HG03135 (cell line): ENCODE results near the gene BSG.

Experiments
- ATAC-seq: cut with Tn5 transposase; IDR thresholded peaks from one replicate; pipeline ENCODE4 v1.9.1; 2021; ENCODE audit warnings: mild to moderate bottlenecking, moderate library complexity; ENCODE audit not compliant: unreplicated experiment

The BSG gene

DNA sequence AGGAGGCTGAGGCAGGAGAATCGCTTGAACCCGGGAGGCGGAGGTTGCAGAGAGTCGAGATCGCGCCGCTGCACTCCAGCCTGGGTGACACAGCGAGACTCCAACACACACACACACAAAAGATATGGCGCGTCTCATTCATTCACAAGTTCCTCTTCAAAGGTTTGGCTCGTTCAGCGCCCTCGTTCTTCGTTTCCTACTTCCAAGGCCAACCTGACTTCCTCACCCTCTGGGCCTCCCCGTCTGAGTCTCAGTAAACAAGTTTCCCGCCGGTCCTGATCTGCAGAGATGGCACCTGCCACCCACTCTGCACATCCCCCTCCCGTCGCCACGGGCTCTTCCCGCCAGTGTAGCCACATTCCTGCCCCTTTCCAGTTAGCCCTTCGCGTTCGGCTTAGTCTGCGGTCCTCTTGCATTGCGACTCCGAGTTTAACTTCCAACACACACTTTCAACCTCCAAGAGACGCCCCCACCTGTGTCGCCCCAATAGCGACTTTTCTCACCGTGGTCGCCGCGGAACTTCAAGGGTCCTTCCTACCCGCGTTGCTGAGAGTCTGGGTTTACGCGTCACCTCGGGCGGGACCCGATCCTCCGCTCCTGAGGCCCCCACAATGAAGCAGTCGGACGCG lies 1.3 kb upstream of the BSG start:
- no peak for ATAC-seq

DNA sequence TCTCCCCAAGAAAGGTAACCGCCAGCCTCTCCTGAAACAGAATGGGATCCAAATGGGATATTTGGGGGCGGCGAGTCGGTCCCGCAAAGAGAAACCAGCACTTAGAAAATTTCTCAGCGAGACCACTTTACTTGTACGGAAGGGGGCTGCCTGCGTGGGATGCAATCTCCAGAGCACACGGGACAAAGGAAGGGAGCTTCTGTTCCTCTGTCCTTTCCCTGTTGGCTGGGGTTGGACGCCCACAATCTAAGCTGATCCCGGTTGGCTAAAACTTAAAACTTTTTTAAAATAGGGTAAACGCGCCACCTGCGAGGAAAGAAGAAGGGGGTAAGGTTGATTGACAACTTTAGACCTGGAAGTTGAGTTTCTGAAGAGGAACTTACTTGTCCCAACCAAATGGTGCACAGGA lies 826 bp upstream of the BSG start:
- no peak for ATAC-seq

DNA sequence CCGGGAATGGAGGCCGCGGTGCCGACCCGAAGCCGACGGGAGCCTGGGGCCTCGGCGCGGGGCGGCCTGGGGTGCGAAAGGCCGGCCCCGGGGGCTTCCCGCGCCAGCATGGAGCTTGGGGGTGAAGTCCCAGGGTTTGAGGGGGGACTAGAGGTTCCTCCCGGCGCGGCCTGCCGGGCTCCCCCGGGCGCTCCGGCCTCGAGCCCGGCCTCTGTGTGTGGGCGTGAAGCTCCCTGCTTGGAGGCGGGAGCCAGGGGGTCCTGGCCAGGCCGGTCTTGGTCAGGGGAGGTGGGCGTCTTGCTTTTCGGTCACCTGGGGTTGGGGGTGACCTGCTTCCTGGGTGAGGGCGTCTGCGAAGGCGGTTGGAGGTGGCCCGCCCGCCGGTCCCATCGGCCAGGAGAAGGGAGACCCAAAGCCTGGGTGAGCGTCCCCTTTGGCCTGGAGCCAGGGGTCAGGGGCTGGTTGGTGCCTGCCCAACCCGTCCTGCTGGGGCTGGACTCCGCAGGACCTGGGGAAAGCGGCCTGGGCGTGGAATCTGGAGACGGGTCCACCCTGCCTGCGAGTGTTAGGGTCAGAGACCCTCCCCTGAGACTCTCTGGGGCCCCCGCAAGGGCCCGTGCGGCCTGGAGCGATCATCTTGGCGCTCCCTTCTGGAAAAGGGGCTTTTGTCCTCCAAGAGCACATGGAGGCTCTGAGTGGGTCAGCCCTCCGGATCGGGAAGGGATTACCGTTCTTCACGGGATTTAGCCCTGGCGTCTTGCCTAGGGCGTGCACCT lies 535 bp downstream of the BSG start:
- ATAC-seq, result peak; percentile 35

DNA sequence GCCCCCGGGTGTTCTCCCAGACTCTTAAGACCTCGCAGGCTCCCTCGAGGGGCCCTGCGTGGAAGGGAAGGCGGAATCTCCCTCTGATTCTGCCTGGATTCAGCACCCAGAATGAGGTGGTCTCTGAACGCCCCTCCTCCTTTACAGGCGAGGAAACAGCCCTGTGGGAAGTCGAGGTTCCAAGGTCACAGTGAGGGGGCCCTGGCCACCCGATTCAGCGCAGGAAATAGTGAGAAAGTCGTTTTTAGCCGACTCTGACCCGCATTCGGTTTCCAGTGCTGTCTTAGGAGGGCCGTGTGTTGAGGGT lies 1.1 kb downstream of the BSG start:
- ATAC-seq, result no peak

DNA sequence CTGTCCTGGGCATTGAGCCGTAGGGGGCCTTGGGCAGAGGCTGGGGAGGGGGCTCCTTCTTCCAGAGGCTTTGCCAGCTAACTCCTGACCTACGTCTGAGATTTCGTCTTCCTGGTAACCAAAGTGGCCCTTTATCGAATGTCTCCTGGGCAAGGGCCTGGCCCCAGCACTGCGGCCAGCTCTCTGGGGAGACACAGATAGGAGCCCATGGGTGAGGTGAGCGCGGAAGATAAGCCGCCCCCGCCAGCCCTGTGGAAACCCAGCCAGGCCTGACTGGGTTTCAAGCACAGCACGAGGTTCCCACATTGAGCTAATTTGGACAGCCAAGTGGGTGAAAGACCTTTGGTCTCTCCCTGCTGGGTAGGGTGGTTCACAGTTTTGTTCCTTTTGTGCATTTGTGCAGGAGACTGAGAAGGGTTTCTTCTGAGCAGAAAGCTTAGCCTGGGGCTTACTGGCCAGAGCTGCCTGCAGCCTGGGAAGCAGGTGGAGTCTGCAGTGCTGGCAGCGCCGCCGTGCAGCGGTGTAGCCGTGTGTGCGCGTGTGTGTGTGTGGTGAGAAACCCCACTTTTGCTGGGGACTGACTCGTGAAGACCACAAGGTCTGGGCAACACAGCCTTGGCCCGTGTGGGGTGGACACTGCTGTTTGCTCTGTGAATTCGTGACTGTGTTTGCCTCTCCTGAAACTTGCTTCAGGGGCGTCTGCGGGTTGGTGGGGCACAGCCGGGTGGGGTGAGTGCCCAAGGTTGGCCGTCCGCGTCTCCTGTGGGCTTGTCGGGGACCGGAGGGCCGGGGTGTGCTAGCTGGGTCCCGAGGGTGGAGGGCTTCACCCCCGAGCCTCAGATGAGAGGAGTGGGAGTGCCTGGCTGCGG lies 2.5 kb downstream of the BSG start:
- ATAC-seq, result no peak

DNA sequence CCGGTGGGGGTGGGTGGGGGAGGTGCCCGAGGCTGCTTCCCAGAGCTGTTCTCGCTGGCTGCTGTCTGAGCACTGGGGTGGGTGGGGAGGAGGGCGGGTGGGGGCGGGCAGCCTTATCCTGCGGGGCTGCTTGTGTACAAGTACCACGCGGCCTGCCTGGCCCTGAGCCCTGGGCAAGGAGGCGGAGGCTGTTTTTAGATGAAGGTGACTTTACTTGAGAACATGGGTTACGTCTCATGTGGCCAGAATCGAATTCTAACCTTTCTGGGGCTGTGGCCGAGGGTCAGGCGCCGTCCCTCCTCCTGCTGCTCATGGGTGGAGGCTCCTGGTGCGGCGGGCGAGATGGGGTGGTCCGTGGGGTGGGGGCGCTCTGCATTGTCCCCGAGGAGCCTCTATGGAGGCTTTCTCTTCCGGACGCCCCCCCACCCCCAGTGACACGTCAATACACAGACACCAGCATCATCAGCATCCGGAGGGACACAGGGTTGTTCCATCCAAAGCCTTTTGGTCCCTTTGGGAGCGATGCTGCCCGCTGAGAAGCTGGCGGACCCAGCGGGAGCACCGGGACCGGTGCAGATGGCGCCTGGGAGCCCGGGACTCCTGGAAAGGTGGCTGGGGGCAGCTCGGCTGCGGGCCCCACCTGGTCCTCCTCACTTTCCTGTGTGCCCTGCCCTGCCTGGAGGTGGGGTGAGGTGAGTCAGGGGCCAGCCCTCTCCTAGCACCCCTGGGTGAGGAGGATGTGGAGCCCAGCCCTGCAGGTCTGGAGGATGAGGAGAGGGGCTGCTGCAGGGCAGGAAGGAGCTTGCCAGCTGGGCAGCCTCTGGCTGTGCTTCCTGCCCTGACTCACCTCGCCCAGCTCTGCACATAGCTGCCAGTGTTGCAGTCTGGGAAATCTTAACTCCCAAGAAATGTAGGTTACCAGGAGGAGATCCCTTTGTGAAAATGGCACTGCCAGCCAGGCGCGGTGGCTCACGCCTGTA lies 3.4 kb downstream of the BSG start:
- no peak for ATAC-seq

DNA sequence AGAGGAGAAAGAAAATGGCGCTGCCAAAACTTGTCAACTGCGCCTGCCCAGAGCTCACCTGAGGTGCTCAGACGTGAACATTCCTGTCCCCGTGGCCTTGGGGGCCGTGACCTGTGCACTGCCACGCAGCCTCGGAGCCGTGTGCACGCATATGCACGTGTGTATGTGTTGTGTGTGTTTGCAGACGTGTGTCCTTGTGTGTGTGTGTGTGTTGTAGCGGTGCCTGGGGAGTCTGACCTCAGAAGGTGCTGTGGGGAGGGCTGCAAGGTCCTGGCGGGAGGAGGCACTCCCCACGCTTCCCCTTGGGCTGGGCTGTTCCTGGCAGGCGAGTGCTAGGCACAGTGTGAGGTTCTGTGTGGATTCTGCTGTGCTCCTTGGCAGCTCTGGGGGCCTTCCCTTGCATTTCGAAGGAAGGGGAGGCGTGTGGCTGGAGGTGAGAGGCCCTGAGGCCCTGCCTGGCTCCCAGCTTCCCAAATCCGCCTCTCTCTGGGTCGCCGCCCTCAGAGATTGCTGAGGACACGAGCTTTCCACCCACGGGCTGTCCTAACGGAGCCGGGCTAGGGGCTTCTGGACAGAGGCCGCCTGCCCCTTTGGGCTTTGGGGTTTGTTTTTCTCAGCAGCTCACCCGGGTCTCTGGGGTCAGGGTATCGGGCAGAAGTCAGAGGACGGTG lies 4.5 kb downstream of the BSG start:
- ATAC-seq, result no peak

DNA sequence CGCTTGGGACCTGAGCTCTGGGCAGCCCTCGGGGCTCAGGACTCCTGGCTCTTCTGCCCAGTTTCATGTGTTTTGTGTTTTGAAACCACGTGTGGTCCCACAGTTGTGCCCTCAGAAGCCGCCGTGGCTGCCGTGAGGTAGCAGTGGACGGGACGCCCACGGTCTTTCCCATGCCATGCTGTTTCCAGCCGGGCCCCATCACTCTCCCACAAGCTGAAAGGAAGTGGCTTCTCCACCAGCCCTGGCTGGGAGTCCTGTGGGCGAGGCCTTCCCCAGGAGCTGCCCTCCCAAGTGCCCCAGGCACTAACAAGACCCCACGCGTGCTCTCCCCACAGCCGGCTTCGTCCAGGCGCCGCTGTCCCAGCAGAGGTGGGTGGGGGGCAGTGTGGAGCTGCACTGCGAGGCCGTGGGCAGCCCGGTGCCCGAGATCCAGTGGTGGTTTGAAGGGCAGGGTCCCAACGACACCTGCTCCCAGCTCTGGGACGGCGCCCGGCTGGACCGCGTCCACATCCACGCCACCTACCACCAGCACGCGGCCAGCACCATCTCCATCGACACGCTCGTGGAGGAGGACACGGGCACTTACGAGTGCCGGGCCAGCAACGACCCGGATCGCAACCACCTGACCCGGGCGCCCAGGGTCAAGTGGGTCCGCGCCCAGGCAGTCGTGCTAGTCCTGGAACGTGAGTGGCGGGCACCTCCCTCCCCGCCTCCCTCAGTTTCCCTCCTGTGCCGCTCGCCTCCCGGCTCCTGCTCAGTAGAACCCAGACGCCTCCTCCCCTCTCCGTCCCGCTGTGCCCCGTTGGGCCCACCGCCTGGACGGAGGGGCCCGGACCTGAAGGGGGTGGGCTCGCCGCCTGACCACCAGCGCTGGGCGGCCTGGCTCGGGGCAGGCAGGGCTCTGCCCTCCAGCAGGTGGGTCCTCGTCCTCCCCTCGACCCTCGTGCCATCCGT lies 5.3 kb downstream of the BSG start:
- ATAC-seq, result no peak

DNA sequence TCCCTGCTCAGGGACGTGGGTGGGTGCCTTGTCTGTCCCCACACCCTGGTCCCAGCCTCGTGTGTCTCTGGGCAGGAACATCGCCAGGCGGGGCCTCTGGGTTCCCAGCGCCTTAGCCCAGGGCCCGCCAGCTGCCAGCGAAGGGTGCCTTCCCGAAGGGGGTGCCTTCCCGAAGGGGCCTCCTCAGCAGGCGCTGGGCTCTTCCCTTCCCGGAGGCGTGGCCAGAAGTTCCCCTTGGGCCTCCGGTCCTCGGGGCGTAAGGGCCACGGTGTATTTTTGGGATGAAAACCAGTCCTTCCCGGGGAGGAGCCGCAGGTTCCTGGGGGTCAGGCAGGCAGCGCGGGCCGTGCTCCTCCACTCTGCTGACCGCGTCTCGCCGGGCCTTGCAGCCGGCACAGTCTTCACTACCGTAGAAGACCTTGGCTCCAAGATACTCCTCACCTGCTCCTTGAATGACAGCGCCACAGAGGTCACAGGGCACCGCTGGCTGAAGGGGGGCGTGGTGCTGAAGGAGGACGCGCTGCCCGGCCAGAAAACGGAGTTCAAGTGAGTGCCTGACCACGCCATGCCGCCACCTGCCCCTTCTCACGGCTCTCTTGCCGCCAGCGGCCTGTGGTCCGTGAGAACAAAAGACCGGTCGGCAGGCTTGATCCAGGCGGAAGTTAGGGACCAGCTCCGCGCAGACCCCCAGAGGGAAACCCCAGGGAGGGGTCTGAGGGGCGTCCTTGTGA lies 6.9 kb downstream of the BSG start:
- ATAC-seq, result no peak

DNA sequence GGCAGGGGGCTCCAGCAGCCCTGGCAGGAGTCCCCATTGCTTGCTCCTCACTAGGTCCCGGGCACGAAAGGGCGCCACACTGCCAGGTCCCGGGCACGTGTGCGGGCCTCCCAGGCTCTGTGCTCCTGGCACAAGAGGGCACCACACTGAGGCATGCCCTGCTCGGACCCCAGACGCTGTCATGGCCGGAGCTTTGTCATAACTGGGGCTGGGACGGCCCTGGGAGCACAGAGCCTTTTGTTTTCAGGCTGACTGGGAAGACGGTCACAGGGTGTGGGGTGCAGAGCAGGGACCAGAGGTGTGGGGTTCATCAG lies 7.4 kb downstream of the BSG start:
- ATAC-seq, result no peak

DNA sequence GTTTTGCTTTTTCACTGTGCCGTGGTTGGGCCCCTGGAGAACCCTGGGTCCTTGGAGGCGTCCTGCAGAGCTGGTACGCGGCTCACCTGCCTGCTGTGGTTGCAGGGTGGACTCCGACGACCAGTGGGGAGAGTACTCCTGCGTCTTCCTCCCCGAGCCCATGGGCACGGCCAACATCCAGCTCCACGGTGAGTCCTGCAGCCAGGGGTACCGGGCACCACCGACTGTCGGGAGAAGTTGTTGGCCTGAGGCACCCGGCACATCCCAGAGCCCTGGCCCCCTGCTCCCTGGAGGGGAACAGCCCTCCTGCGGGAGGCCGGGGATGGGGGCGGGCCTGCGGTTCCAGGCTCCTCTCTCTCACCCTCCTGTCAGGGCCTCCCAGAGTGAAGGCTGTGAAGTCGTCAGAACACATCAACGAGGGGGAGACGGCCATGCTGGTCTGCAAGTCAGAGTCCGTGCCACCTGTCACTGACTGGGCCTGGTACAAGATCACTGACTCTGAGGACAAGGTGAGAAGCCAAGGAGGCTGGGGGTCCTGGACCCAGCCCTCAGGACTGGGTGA lies 8.0 kb downstream of the BSG start:
- ATAC-seq, result no peak

DNA sequence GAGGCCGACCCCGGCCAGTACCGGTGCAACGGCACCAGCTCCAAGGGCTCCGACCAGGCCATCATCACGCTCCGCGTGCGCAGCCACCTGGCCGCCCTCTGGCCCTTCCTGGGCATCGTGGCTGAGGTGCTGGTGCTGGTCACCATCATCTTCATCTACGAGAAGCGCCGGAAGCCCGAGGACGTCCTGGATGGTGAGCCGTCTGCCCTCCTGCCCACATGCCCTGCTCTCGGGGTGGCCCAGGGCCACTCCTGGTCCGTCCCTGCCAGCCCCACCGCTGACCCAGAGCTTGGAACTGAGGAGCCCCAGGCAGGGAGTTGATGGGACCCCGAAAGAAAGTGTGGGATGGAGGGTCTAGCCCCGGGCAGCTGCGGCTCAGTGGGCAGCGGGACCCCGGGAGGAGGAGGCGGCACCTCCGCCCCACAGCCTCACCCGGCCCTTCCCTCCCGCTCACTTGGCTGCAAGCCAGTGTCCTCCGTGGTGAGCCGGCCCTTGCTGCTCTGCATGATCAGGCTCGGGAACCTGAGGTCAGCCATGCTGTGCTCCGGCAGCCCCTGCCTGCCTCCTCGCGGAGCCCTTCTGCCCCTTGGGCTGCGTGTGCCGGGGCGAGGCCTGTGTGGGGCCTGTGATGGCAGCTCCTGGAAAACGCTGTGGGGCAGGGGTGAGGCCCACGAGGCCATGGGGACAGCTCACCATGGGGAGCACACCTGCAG lies 9.2 kb downstream of the BSG start:
- no peak for ATAC-seq

DNA sequence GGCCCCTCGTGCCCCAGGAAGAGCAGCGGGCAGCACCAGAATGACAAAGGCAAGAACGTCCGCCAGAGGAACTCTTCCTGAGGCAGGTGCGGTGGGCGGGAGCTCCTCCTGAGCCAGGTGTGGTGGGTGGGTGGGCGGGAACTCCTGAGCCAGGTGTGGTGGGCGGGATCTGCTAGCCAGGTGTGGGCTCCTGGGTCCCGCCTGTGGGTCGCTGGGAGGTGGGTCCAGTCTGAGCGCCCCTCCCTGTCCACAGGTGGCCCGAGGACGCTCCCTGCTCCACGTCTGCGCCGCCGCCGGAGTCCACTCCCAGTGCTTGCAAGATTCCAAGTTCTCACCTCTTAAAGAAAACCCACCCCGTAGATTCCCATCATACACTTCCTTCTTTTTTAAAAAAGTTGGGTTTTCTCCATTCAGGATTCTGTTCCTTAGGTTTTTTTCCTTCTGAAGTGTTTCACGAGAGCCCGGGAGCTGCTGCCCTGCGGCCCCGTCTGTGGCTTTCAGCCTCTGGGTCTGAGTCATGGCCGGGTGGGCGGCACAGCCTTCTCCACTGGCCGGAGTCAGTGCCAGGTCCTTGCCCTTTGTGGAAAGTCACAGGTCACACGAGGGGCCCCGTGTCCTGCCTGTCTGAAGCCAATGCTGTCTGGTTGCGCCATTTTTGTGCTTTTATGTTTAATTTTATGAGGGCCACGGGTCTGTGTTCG lies 10.3 kb downstream of the BSG start:
- no peak for ATAC-seq

DNA sequence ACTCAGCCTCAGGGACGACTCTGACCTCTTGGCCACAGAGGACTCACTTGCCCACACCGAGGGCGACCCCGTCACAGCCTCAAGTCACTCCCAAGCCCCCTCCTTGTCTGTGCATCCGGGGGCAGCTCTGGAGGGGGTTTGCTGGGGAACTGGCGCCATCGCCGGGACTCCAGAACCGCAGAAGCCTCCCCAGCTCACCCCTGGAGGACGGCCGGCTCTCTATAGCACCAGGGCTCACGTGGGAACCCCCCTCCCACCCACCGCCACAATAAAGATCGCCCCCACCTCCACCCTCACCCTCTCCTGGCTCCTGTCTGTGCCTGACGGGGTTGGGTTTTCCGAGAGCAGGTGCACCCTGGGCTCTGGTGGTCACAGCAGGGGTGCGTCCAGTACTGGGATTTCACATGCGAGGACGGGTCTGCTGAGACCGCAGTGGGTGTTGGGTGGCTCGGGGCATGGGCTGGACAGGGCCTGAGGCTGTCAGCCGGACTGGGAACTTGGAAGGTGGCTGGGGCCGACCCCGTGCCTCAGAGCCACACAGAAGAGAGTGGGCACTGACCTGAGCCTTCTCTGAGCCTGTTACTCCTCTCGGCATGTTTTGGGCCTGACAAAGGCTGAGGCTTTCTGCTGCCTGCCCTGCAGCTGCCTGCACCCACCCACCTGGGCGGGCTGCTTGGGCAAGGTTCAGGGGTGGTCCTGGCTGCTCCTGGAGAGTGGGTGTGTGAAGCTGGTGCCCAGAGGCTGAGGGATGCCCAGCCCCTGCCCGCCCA lies 11.0 kb downstream of the BSG start:
- ATAC-seq, result no peak

DNA sequence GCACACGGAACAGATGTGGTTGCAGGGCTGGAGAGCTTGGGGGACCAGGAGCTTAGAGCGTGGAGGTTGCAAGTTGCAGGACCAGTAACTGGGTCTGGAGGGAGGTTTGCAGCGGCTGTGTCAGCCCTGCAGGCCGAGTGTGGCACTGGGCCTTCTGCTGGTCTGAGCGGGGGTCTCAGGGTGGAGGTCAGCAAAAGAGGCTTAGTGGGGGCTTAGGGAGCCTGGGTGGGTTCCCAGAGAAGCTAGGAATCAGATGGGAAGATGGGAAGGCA lies 11.5 kb downstream of the BSG start:
- ATAC-seq, result no peak

DNA sequence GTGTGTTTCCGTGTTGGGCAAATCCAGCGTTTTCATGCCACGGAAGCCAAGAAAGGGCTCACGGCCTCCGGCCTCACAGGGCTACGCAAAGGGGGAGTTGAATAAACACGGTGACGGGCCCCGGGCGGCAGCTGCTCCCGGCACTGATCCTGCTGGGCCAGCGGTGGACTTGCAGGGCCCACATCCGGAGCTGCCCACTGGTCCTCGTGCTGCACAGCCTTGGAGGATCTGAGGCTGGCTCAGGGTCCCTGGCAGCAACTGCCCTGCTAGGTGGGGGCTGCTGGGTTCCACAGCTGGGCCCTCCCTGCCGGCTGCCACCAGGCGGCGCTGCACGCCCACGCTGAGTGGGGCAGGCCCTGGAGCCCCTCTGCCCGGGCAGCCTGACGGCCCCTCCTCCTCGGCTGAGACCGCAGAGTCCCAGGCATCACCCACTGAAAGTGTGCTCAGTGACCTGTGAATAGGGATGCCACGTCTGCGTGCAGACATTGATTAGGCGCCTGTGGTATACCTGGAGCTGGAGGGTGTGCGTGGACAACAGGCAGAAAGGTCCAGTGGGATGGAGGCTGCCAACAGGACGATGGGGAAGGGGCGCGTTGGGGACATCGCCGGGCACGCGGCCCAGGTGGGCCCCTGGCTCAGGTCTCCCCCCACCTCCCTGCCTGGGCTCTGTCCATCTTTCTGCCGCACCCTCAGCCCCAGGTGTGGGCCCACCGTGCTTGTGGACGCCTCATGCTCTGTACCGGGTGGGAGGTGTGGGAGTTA lies 12.0 kb downstream of the BSG start:
- ATAC-seq, result no peak
